Measurements from ENCODE around the gene RFX2. TPM values are rescaled to one million over a fixed set of nuclear protein-coding genes. Genes with fewer than 3 reads are reported as not detected.

Gene RFX2
- total and polyA plus RNA-seq, 4 donors = 13.1 to 54.2 (median 20.0) TPM

- DNase-seq (peak; percentile 27 to 38 (median 37)), ATAC-seq (ENCODE audit: insufficient read depth, low FRiP score) (peak; percentile 53)
- Histone ChIP-seq H3K36me3 (ENCODE audit: control insufficient read depth in 4 of 4, insufficient read depth in 4 of 4, low read length in 4 of 4) (no peaks in the 10 kb centered on the region), H3K27ac (ENCODE audit: low read depth in 1 of 2, low read length in 1 of 2) (no peak overlapping the region), H3K27me3 (ENCODE audit: control insufficient read depth in 3 of 3, insufficient read depth in 3 of 3, low read length in 2 of 3) (no peaks in the 10 kb centered on the region), H3K9ac (ENCODE audit: insufficient read depth in 1 of 2, low read length in 2 of 2) (no peak overlapping the region), H3K4me1 (ENCODE audit: control insufficient read depth in 5 of 5, insufficient read depth in 5 of 5, low read length in 5 of 5) (no peaks in the 10 kb centered on the region), H3K9me3 (ENCODE audit: control insufficient read depth in 4 of 4, insufficient read depth in 3 of 4, low read length in 3 of 4) (peaks cover 0 to 5% (median under 1%) of the 10 kb centered on the region in 4 donors), H3K4me3 (no peak overlapping the region)
- WGBS, 2 donors = 31 to 32% methylated on average over 6 of the region's 6 CpGs
- TF ChIP-seq CTCF (IDR thresholded peaks at IDR 0.05; ENCODE audit: control extremely low read depth, extremely low read depth) = peak; percentile 87
These were observed 15.3 kb upstream of the RFX2 start for GRCh38 chr19:6125571-6125989.

- H3K27me3 ChIP-seq (ENCODE audit: control insufficient read depth in 3 of 3, insufficient read depth in 3 of 3, low read length in 2 of 3) = no peaks in the 10 kb centered on the region
- peaks cover 0 to 3% (median 0%) of the 10 kb centered on the region in 4 donors for H3K9me3 ChIP-seq (ENCODE audit: control insufficient read depth in 4 of 4, insufficient read depth in 3 of 4, low read length in 3 of 4)
- no peak for TF ChIP-seq CTCF (IDR thresholded peaks at IDR 0.05; ENCODE audit: control extremely low read depth, extremely low read depth)
- no peak overlapping the region for H3K27ac ChIP-seq (ENCODE audit: low read depth in 1 of 2, low read length in 1 of 2)
- H3K4me1 ChIP-seq (ENCODE audit: control insufficient read depth in 5 of 5, insufficient read depth in 5 of 5, low read length in 5 of 5) = peaks cover 0 to 2% (median 0%) of the 10 kb centered on the region in 5 donors
- no peak for DNase-seq
- H3K4me3 ChIP-seq = no peak overlapping the region
- no peak for ATAC-seq (ENCODE audit: insufficient read depth, low FRiP score)
- H3K36me3 ChIP-seq (ENCODE audit: control insufficient read depth in 4 of 4, insufficient read depth in 4 of 4, low read length in 4 of 4) = no peaks in the 10 kb centered on the region
- H3K9ac ChIP-seq (ENCODE audit: insufficient read depth in 1 of 2, low read length in 2 of 2) = no peak overlapping the region
These were observed 8.7 kb upstream of the RFX2 start for GRCh38 chr19:6119031-6119430.

- Histone ChIP-seq H3K27ac (ENCODE audit: low read depth in 1 of 2, low read length in 1 of 2) (no peak overlapping the region), H3K4me3 (no peak overlapping the region), H3K4me1 (ENCODE audit: control insufficient read depth in 5 of 5, insufficient read depth in 5 of 5, low read length in 5 of 5) (peaks cover 0 to 2% (median 0%) of the 10 kb centered on the region in 5 donors), H3K9ac (ENCODE audit: insufficient read depth in 1 of 2, low read length in 2 of 2) (no peak overlapping the region), H3K36me3 (ENCODE audit: control insufficient read depth in 4 of 4, insufficient read depth in 4 of 4, low read length in 4 of 4) (no peaks in the 10 kb centered on the region), H3K27me3 (ENCODE audit: control insufficient read depth in 3 of 3, insufficient read depth in 3 of 3, low read length in 2 of 3) (no peaks in the 10 kb centered on the region), H3K9me3 (ENCODE audit: control insufficient read depth in 4 of 4, insufficient read depth in 3 of 4, low read length in 3 of 4) (peaks cover 0 to 3% (median 0%) of the 10 kb centered on the region in 4 donors)
- WGBS, 2 donors = 75 to 84% methylated on average over 2 of the region's 2 CpGs
- ATAC-seq (ENCODE audit: insufficient read depth, low FRiP score) = no peak
- TF ChIP-seq CTCF (IDR thresholded peaks at IDR 0.05; ENCODE audit: control extremely low read depth, extremely low read depth) = no peak
- no peak for DNase-seq
These were observed 7.7 kb upstream of the RFX2 start for GRCh38 chr19:6118043-6118442.

- H3K4me1 ChIP-seq (ENCODE audit: control insufficient read depth in 5 of 5, insufficient read depth in 5 of 5, low read length in 5 of 5) = peaks cover 0 to 2% (median 0%) of the 10 kb centered on the region in 5 donors
- H3K4me3 ChIP-seq = no peak overlapping the region
- H3K27ac ChIP-seq (ENCODE audit: low read depth in 1 of 2, low read length in 1 of 2) = no peak overlapping the region
- H3K9ac ChIP-seq (ENCODE audit: insufficient read depth in 1 of 2, low read length in 2 of 2) = no peak overlapping the region
- no peak for TF ChIP-seq CTCF (IDR thresholded peaks at IDR 0.05; ENCODE audit: control extremely low read depth, extremely low read depth)
- ATAC-seq (ENCODE audit: insufficient read depth, low FRiP score) (no peak), DNase-seq (no peak)
- H3K27me3 ChIP-seq (ENCODE audit: control insufficient read depth in 3 of 3, insufficient read depth in 3 of 3, low read length in 2 of 3) = no peaks in the 10 kb centered on the region
- H3K36me3 ChIP-seq (ENCODE audit: control insufficient read depth in 4 of 4, insufficient read depth in 4 of 4, low read length in 4 of 4) = no peaks in the 10 kb centered on the region
- H3K9me3 ChIP-seq (ENCODE audit: control insufficient read depth in 4 of 4, insufficient read depth in 3 of 4, low read length in 3 of 4) = peaks cover 0 to 3% (median 0%) of the 10 kb centered on the region in 4 donors
These were observed 7.2 kb upstream of the RFX2 start for GRCh38 chr19:6117534-6117933.
